ENCODE data around the gene STRADA. TPM values are rescaled to one million over a fixed set of nuclear protein-coding genes. Genes with fewer than 3 reads are reported as not detected.

STRADA gene
- polyA plus RNA-seq, 3 donors: 10.7 to 17.5 (median 16.6) TPM

DNA sequence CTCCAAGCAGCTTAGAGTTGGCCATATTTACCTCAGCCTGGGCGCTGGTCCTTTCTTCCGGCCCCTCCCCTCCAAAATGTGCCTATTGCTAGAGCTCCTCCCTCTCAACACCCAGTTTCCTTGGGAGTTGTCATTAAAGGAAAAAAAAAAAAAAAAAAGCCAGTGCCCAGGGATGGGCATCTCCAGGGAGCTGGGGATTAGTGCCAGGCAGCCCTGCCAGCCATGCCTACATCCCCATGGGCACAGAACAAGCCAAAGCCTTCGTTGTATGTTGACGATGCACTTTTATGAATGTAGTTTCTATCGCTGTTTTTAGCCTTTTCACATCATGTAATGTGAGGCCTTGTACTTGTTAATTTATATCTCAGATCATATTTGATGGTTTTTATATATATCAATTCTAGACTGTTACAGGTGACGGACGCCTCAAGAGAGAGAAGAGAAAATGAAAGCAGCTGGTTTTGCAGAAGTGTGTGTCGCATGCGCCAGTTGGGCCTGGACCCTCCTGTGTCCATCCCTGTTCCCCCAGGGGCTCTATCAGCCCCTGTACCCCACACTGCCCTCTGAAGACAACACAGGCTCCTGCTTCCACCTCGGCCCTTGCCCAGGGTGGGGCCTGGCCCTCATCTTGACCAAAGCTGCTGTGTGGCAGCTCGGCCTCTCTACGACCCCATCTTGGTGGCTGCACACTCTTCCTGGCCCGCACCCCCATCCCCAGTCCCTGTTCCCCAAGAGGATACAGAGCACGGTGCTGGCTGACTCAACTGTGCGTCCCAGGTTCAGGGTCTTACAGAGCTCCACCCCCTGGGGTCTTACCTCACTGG, 46.4 kb downstream of the STRADA start:
- H3K27ac ChIP-seq (ENCODE audit: low read depth, low read length): no peak overlapping the region
- WGBS, 3 donors: 75 to 81% (median 80%) methylated on average over 15 of the region's 15 CpGs

GRCh38 chr17:63694229-63694949, 47.2 kb downstream of the STRADA start:
- 81 to 87% (median 84%) methylated on average over 12 of the region's 12 CpGs for WGBS, 3 donors

GRCh38 chr17:63693411-63694113, 48.0 kb downstream of the STRADA start:
- H3K27ac ChIP-seq (ENCODE audit: low read depth, low read length): no peak overlapping the region
- WGBS, 3 donors: 87 to 92% (median 88%) methylated on average over 18 of the region's 18 CpGs

More at GRCh38 chr17:63694229-63694949, 47.2 kb downstream of the STRADA start:
- H3K27ac ChIP-seq (ENCODE audit: low read depth, low read length): no peak overlapping the region

DNA sequence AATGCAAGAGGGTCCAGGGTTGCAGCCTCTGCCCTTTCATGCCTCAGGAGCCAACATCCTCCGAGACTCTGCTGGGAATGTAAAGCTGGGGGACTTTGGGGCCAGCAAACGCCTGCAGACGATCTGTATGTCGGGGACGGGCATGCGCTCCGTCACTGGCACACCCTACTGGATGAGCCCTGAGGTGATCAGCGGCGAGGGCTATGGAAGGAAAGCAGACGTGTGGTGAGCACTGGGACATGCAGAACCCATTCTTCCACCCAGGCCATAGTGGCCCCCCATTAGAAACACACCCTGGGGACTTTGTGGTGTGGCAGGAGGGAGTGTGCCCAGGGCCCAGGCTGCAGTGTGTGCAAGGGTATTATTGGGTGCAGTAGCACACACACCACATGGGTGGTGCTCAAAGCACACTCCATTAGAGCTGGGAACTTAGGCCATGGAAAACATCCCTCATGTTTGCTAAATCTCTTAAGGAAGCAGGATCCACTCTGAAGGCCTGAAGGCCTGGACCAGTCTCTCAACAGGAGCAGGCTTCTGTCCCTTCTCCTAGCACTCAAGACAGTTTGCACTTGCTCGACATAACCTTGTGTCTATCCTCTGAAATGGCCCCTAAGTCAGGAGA, 49.3 kb downstream of the STRADA start:
- WGBS, 3 donors: 96% methylated on average over 11 of the region's 11 CpGs

GRCh38 chr17:63689479-63689878, 52.1 kb downstream of the STRADA start:
- WGBS, 3 donors: 96 to 98% (median 96%) methylated on average over 14 of the region's 14 CpGs
- H3K27ac ChIP-seq (ENCODE audit: low read depth, low read length): no peak overlapping the region

More for the DNA sequence above, 49.3 kb downstream of the STRADA start:
- no peak overlapping the region for H3K27ac ChIP-seq (ENCODE audit: low read depth, low read length)

DNA sequence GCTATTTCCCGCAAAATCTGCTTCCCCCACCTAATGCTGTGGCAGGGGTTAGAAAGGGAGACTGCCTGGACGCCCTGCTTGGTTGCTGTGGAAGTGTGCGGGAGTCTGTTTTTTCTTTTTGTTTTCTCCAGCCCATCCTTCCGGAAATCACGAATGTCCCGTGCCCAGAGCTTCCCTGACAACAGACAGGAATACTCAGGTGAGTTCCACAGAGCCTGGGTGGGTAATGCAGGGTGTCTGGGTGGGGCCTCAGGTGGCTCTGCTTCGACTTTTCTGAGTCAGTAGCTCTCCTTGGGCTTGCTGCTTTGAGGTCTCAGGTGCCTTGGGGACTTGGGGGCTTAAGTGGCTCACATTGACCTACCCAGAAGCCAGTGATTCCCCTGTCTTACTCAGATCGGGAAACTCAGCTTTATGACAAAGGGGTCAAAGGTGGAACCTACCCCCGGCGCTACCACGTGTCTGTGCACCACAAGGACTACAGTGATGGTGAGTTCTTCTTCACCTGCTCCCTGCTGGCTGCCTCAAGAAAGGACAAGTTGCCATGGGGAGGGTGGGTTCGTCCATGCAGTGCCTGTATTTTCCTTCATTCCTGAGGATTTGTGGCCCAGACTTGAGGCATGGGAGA, 53.1 kb downstream of the STRADA start:
- 78 to 84% (median 81%) methylated on average over 12 of the region's 12 CpGs for WGBS, 3 donors
- H3K27ac ChIP-seq (ENCODE audit: low read depth, low read length): no peak overlapping the region

- 90 to 96% (median 96%) methylated on average over 3 of the region's 3 CpGs for WGBS, 3 donors
- no peak overlapping the region for H3K27ac ChIP-seq (ENCODE audit: low read depth, low read length)
Measured at GRCh38 chr17:63686138-63686685, 55.4 kb downstream of the STRADA start.

DNA sequence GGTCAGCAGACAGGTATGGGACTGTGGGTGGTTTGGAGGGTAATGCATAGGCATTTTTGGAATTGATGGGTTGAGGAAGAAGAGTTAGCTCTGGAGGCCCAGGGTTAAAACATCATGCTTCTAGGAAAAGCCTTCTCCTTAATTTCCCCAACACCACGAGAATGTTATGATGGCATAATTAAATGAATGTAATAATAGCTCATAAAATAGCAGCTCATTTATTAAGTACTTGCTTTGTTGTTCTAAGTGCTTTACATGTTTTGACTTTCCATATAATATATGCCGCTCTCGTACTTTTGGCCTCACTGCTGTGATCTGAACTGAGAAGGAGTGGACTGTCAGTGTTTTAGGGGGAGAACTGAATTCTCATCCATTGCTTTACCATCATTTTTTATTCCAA, 56.0 kb downstream of the STRADA start:
- WGBS, 3 donors: 87 to 96% (median 90%) methylated on average over 3 of the region's 3 CpGs
- H3K27ac ChIP-seq (ENCODE audit: low read depth, low read length): no peak overlapping the region

- WGBS, 3 donors: 42 to 64% (median 55%) methylated on average over 2 of the region's 2 CpGs
- no peak overlapping the region for H3K27ac ChIP-seq (ENCODE audit: low read depth, low read length)
Measured at GRCh38 chr17:63685041-63685440, 56.6 kb downstream of the STRADA start.

GRCh38 chr17:63682981-63683380, 58.6 kb downstream of the STRADA start:
- H3K27ac ChIP-seq (ENCODE audit: low read depth, low read length): no peak overlapping the region

DNA sequence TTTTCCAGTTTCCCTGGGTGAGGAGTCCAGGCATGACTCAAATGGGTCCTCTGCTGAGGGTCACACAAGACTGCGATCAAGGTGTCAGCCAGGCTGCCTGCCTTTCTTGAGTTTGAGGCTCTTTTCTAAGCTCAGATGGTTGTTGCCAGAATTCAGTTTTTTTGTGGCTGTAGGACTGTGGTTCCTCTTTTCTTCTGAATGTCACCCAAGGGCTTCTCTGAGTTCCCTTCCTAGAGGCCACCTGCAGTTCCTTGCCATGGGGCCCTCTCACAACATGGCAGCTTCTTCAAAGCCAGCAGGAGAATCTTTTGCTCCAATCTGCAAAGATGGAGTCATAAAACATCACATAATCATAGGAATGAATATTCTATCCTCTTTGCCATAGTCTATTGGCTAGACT, 59.2 kb downstream of the STRADA start:
- WGBS, 3 donors: 93 to 100% (median 100%) methylated on average over 1 of the region's 1 CpG

DNA sequence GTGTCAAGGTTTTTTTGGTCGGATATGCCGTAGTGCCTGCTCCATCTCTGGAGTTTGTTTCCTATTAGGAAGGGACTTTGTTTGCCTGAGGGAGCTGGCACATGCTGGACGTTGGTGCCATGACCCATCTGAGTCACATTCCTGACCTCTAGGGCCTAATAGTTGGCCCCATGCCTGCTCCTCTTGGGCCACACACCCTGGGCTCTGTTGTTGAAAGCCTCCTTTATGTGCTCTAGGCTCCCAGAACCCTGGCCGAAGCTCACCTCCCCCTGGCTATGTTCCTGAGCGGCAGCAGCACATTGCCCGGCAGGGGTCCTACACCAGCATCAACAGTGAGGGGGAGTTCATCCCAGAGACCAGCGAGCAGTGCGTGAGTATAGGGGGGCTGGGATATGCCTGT, 60.1 kb downstream of the STRADA start:
- WGBS, 3 donors: 78 to 81% (median 80%) methylated on average over 8 of the region's 8 CpGs

More for the DNA sequence above, 59.2 kb downstream of the STRADA start:
- no peak overlapping the region for H3K27ac ChIP-seq (ENCODE audit: low read depth, low read length)

GRCh38 chr17:63680700-63681099, 60.9 kb downstream of the STRADA start:
- H3K27ac ChIP-seq (ENCODE audit: low read depth, low read length): no peak overlapping the region
- 92 to 96% (median 94%) methylated on average over 1 of the region's 1 CpG for WGBS, 3 donors

More for the DNA sequence above, 60.1 kb downstream of the STRADA start:
- H3K27ac ChIP-seq (ENCODE audit: low read depth, low read length): no peak overlapping the region

GRCh38 chr17:63679214-63679613, 62.4 kb downstream of the STRADA start:
- 93 to 96% (median 95%) methylated on average over 5 of the region's 5 CpGs for WGBS, 3 donors
- no peak overlapping the region for H3K27ac ChIP-seq (ENCODE audit: low read depth, low read length)

GRCh38 chr17:63676584-63676983, 65.0 kb downstream of the STRADA start:
- H3K27ac ChIP-seq (ENCODE audit: low read depth, low read length): no peak overlapping the region
- WGBS, 3 donors: 40 to 46% (median 41%) methylated on average over 3 of the region's 3 CpGs

DNA sequence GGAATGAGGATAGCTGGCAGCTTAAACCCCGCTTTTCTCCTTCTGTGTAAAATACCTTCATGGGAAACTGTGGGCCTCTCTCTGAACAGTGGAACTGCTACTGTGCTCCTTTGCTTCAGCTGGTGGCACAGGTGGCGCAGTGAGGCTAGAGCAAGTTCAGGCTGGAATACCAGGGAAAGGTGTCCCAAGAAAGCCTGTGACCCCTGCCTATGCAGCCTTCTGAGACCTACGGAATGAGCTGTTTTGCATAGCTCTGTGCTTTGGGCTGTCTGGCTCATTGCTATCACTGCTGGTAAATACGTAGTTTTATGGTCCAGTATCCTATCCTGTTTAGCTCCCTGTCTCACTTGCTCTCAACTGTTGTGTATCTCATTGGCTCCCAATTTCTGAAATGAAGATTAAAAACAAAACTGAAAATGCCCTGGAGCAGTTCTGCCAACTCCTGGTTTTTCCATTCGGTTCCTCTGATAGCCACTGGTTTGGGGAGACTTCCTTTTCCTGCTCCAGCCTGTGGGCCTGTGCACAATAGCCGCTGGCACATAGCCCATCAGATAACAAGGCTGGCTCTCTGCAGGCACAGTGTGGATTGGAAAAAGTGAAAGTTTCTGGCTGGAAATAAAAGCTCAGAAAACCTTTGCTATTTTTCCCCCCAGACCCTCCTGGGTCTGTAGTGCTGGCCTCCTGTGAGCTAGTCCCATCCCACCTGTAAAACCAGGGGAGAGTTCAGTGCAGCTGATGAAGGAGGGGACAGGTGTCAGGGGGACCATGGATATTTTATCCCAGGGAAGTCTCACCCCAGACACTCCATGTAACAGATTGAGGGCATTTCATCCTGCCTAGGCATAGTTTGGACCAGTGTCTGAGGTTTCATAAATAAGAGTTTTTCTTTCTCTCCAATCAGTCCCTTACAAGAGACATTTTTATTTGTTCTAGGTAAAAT, 65.7 kb downstream of the STRADA start:
- 28 to 35% (median 32%) methylated on average over 6 of the region's 6 CpGs for WGBS, 3 donors
- no peak overlapping the region for H3K27ac ChIP-seq (ENCODE audit: low read depth, low read length)

DNA sequence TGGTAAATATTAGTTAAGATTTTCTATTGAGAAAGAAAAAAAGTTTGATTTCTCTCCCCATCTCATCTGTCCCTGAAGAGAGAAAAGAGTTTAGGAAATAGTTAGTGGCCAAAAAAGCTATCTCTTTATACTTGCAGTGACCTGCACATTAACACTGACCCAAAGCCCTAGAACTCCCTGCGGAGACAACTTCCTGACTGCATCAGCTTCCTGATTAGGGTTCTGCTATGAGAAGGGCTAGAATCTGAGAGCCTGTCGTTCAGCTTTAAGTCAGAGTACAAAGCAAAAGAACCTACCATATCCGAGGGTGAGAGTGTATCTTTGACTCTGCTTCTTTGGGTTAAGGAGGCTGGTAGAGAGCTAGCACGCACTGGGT, 66.4 kb downstream of the STRADA start:
- H3K27ac ChIP-seq (ENCODE audit: low read depth, low read length): no peak overlapping the region
- WGBS, 3 donors: 13 to 35% (median 14%) methylated on average over 4 of the region's 4 CpGs
